Transverse colon (tissue), 4 donors: ENCODE results near the gene LRRFIP2.

Experiments used
- CTCF ChIP-seq, 5 experiments: fragments of 200-600 bp in 3 of 5; fragments of 450-650 bp in 2 of 5; sonication (generic) in 3 of 5; IDR thresholded peaks; 1 replicate in 2 of 5; 2 replicates in 3 of 5; pipeline ENCODE4 v1.5.1; 2016 to 2017; ENCODE audit warnings: antibody characterized with exemption in 5 of 5, inconsistent platforms in 3 of 5, mild to moderate bottlenecking in 2 of 5, moderate library complexity in 1 of 5
- POLR2A ChIP-seq: fragments of 450-650 bp; IDR thresholded peaks from one replicate; pipeline ENCODE4 v1.6.1; 2016; ENCODE audit warnings: antibody characterized with exemption, mild to moderate bottlenecking, moderate library complexity
- POLR2AphosphoS5 ChIP-seq, 3 donors: sonication (generic); formaldehyde crosslinking; IDR thresholded peaks; one replicate each; pipeline ENCODE4 v1.6.1; 2016; ENCODE audit warnings: antibody characterized with exemption in 3 of 3

- TF ChIP-seq CTCF (IDR thresholded peaks at IDR 0.05), result no peak
- TF ChIP-seq POLR2AphosphoS5 (IDR thresholded peaks at IDR 0.05), result no peak
- no peak for TF ChIP-seq POLR2A
Measured at GRCh38 chr3:37068031-37068430, 106.4 kb downstream of the LRRFIP2 start.
